ENCODE data around the gene KRTAP10-7. TPM values are rescaled to one million over a fixed set of nuclear protein-coding genes. Genes with fewer than 3 reads are reported as not detected.

The KRTAP10-7 gene
- total and polyA plus RNA-seq, 2 experiments from 2014 or later = not detected

DNA sequence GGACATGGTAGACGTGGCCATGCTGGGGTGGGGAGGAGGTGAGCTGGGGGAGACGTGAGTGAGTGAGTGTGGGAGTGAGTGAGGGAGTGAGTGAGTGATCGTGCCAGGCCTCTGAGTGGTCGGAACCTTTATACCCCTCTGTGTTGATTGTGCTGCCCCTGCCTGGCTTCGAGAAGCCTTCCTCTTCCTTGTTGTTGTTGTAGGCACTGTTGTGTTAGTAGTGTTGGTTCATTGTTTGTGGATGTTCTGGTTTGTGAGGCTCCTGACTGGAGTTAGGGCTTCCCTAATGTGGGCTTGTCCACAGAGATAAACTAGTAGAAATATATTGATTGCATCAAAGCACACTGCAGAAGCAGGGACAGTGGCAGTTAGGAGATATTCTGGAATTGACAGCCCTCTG, 41.7 kb upstream of the KRTAP10-7 start, which contains the start of gene KRTAP10-3 (continued):
- TF ChIP-seq, protein P1, sequence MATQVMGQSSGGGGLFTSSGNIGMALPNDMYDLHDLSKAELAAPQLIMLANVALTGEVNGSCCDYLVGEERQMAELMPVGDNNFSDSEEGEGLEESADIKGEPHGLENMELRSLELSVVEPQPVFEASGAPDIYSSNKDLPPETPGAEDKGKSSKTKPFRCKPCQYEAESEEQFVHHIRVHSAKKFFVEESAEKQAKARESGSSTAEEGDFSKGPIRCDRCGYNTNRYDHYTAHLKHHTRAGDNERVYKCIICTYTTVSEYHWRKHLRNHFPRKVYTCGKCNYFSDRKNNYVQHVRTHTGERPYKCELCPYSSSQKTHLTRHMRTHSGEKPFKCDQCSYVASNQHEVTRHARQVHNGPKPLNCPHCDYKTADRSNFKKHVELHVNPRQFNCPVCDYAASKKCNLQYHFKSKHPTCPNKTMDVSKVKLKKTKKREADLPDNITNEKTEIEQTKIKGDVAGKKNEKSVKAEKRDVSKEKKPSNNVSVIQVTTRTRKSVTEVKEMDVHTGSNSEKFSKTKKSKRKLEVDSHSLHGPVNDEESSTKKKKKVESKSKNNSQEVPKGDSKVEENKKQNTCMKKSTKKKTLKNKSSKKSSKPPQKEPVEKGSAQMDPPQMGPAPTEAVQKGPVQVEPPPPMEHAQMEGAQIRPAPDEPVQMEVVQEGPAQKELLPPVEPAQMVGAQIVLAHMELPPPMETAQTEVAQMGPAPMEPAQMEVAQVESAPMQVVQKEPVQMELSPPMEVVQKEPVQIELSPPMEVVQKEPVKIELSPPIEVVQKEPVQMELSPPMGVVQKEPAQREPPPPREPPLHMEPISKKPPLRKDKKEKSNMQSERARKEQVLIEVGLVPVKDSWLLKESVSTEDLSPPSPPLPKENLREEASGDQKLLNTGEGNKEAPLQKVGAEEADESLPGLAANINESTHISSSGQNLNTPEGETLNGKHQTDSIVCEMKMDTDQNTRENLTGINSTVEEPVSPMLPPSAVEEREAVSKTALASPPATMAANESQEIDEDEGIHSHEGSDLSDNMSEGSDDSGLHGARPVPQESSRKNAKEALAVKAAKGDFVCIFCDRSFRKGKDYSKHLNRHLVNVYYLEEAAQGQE (IDR thresholded peaks at IDR 0.05; ENCODE audit: unreplicated experiment) = no peak

GRCh38 chr21:44564099-44564498, 36.3 kb upstream of the KRTAP10-7 start:
- no peaks in the 10 kb centered on the region for H3K4me1 Mint-ChIP-seq
- H3K27me3 Mint-ChIP-seq (ENCODE audit: insufficient read depth, low read depth, poor library complexity) = peaks cover 5% of the 10 kb centered on the region
- Histone ChIP-seq H3K36me3 (ENCODE audit: insufficient read depth) (no peaks in the 10 kb centered on the region), H3K4me3 (no peak overlapping the region), H4K20me1 (replicated peaks; ENCODE audit: insufficient read depth) (no peaks in the 10 kb centered on the region), H3K27ac (ENCODE audit: low read depth) (no peak overlapping the region), H3K4me2 (no peak overlapping the region), H3K4me1 (ENCODE audit: insufficient read depth) (no peaks in the 10 kb centered on the region), H3K9me2 (ENCODE audit: insufficient read depth) (no peaks in the 10 kb centered on the region), H3K79me2 (replicated peaks; ENCODE audit: insufficient read depth) (no peaks in the 10 kb centered on the region), H3K27me3 (ENCODE audit: insufficient read depth) (no peaks in the 10 kb centered on the region), H2AFZ (no peak overlapping the region), H3F3A (replicated peaks; ENCODE audit: low read depth) (no peaks in the 10 kb centered on the region)
- H3K4me3 Mint-ChIP-seq = no peak overlapping the region
- no peak for ATAC-seq
- no peaks in the 10 kb centered on the region for H3K36me3 Mint-ChIP-seq (ENCODE audit: low read depth)
- H3K9me3 Mint-ChIP-seq = no peaks in the 10 kb centered on the region
- no peak for DNase-seq (ENCODE audit: low spot score)
- no peak overlapping the region for H3K27ac Mint-ChIP-seq
- no peak for TF ChIP-seq STAT1 (IDR thresholded peaks at IDR 0.05; ENCODE audit: unreplicated experiment)
- TF ChIP-seq, protein P1 (IDR thresholded peaks at IDR 0.05; ENCODE audit: unreplicated experiment) = no peak
- TF ChIP-seq ETS1 (IDR thresholded peaks at IDR 0.05) = no peak
- TF ChIP-seq JUNB (IDR thresholded peaks at IDR 0.05; ENCODE audit: unreplicated experiment) = no peak
- no peak for TF ChIP-seq ZNF462 (CRISPR knock-in tag; IDR thresholded peaks at IDR 0.05)
- no peak for TF ChIP-seq ZNF114 (CRISPR knock-in tag; IDR thresholded peaks at IDR 0.05)
- TF ChIP-seq, protein P2, sequence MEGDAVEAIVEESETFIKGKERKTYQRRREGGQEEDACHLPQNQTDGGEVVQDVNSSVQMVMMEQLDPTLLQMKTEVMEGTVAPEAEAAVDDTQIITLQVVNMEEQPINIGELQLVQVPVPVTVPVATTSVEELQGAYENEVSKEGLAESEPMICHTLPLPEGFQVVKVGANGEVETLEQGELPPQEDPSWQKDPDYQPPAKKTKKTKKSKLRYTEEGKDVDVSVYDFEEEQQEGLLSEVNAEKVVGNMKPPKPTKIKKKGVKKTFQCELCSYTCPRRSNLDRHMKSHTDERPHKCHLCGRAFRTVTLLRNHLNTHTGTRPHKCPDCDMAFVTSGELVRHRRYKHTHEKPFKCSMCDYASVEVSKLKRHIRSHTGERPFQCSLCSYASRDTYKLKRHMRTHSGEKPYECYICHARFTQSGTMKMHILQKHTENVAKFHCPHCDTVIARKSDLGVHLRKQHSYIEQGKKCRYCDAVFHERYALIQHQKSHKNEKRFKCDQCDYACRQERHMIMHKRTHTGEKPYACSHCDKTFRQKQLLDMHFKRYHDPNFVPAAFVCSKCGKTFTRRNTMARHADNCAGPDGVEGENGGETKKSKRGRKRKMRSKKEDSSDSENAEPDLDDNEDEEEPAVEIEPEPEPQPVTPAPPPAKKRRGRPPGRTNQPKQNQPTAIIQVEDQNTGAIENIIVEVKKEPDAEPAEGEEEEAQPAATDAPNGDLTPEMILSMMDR (conservative IDR thresholded peaks at IDR 0.05; ENCODE audit: low read depth in 2 of 2) = no peak
- no peak for TF ChIP-seq NANOG (IDR thresholded peaks at IDR 0.05; ENCODE audit: borderline replicate concordance)
- TF ChIP-seq CREB1 (CRISPR knock-in tag; IDR thresholded peaks at IDR 0.05; ENCODE audit: low read depth) = no peak
